ENCODE measurements around the gene NTSR1.

GRCh38 chr20:62714799-62715198 is 6.2 kb downstream of the NTSR1 start:
- TF ChIP-seq YY1 (IDR thresholded peaks at IDR 0.05; ENCODE audit: insufficient read depth, insufficient read length) (no peak), ZNF274 (IDR thresholded peaks at IDR 0.05; ENCODE audit: low read depth, low read length) (no peak), SUZ12 (IDR thresholded peaks at IDR 0.05; ENCODE audit: extremely low read depth, insufficient read depth, insufficient read length) (no peak)

All from NT2/D1 (cell line).